Uterus (tissue), 4 donors: Measurements from ENCODE around the gene TDRD9. TPM values are rescaled to one million over a fixed set of nuclear protein-coding genes. Genes with fewer than 3 reads are reported as not detected.

Source experiments
- DNase-seq, 2 donors: peaks; one replicate each; pipeline ENCODE4 v3.0.0-alpha.2; 2019 to 2020
- H3K27ac ChIP-seq, 2 donors: fragments of 200-600 bp; sonication (generic); 1 replicate in 1 of 2; 2 replicates in 1 of 2; pipeline ENCODE4 v1.5.1; 2016 to 2018
- H3K27me3 ChIP-seq, 2 donors: fragments of 200-600 bp; sonication (generic); one replicate each; pipeline ENCODE4 v1.5.1; 2018 to 2019; ENCODE audit warnings: control low read depth in 1 of 2
- H3K36me3 ChIP-seq, 2 donors: fragments of 200-600 bp; sonication (generic); one replicate each; pipeline ENCODE4 v1.5.1; 2019; ENCODE audit warnings: control low read depth in 1 of 2
- H3K4me1 ChIP-seq, 2 donors: fragments of 200-600 bp; sonication (generic); one replicate each; pipeline ENCODE4 v1.5.1; 2018 to 2019; ENCODE audit warnings: control low read depth in 1 of 2
- H3K4me3 ChIP-seq, 2 donors: fragments of 200-600 bp; sonication (generic); 1 replicate in 1 of 2; 2 replicates in 1 of 2; pipeline ENCODE4 v1.5.1; 2018 to 2019; ENCODE audit warnings: mild to moderate bottlenecking in 1 of 2
- H3K9me3 ChIP-seq, 2 donors: fragments of 200-600 bp; sonication (generic); one replicate each; pipeline ENCODE4 v1.5.1; 2019; ENCODE audit warnings: control low read depth in 1 of 2
- CTCF ChIP-seq, 4 experiments: fragments of 200-600 bp in 2 of 4; fragments of 450-650 bp in 2 of 4; sonication (generic) in 2 of 4; IDR thresholded peaks; one replicate each; pipeline ENCODE4 v1.5.1; 2016 to 2019; ENCODE audit warnings: antibody characterized with exemption in 4 of 4, mild to moderate bottlenecking in 2 of 4, moderate library complexity in 1 of 4
- POLR2A ChIP-seq, 2 donors: fragments of 450-650 bp; IDR thresholded peaks; one replicate each; pipeline ENCODE4 v1.6.1; 2016; ENCODE audit warnings: antibody characterized with exemption in 2 of 2, mild to moderate bottlenecking in 1 of 2, moderate library complexity in 1 of 2
- intact Hi-C: fragments of 100-400 bp; cut with DNase I; formaldehyde crosslinking; loops from one replicate; pipeline ENCODE4 v1.15.1; 2023; ENCODE audit warnings: low total_unique reads
- total RNA-seq, 4 donors: library from RNA; depleted of rRNA in 3 of 4; stranded (reverse); fragments of >200 nt in 3 of 4; gene quantifications; one replicate each; pipeline versions ENCODE4 v1.1.0 to v1.2.4, GENCODE V29; 2014 to 2023
- donor health status: DM: yes; HTN: yes; CAD: no.

TDRD9 gene
- total RNA-seq, 4 donors from 2014 or later: 0.85 to 1.8 TPM; not detected in 2

GRCh38 chr14:103894034-103894722 is 34.1 kb upstream of the TDRD9 start:
- TF ChIP-seq POLR2A (IDR thresholded peaks at IDR 0.05) (no peak), CTCF (IDR thresholded peaks at IDR 0.05) (no peak)
- no peaks in the 10 kb centered on the region for H3K4me1 ChIP-seq
- no peak overlapping the region for H3K27ac ChIP-seq
- no peak overlapping the region for H3K4me3 ChIP-seq
- no peaks in the 10 kb centered on the region for H3K36me3 ChIP-seq
- intact Hi-C loops: no loop called here
- no peak for DNase-seq
- no peaks in the 10 kb centered on the region for H3K27me3 ChIP-seq
- H3K9me3 ChIP-seq: no peaks in the 10 kb centered on the region

DNA sequence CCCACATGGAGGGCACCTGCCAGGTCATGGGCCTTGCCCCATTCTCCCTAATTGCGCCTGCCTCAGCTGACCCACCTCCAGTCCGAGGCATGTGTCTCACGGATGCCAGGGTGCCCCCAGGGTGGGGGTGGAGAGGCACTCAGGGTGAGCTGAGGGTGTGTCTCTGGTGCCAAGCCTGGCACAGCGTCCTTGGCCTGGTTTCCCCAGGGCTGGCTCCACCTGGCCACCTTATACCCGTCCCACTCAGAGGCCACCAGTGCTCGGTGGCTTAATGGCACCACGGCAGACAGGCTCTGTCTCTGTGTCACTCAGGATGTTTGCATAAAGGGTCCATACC is 33.6 kb upstream of the TDRD9 start:
- Histone ChIP-seq H3K4me1 (no peaks in the 10 kb centered on the region), H3K4me3 (no peak overlapping the region), H3K36me3 (no peaks in the 10 kb centered on the region), H3K9me3 (no peaks in the 10 kb centered on the region), H3K27ac (no peak overlapping the region), H3K27me3 (no peaks in the 10 kb centered on the region)
- no peak for DNase-seq
- intact Hi-C loops: no loop called here
- no peak for TF ChIP-seq CTCF (IDR thresholded peaks at IDR 0.05)
- no peak for TF ChIP-seq POLR2A (IDR thresholded peaks at IDR 0.05)

- no peak overlapping the region for H3K27ac ChIP-seq
- H3K27me3 ChIP-seq: no peaks in the 10 kb centered on the region
- no peak for TF ChIP-seq CTCF (IDR thresholded peaks at IDR 0.05)
- TF ChIP-seq POLR2A (IDR thresholded peaks at IDR 0.05): no peak
- no peaks in the 10 kb centered on the region for H3K9me3 ChIP-seq
- intact Hi-C loops: no loop called here
- no peaks in the 10 kb centered on the region for H3K4me1 ChIP-seq
- H3K4me3 ChIP-seq: no peak overlapping the region
- DNase-seq: no peak
- H3K36me3 ChIP-seq: no peaks in the 10 kb centered on the region
These were observed 31.7 kb upstream of the TDRD9 start for GRCh38 chr14:103896578-103896977.

GRCh38 chr14:103897075-103897947 is 30.9 kb upstream of the TDRD9 start:
- Histone ChIP-seq H3K4me1 (no peaks in the 10 kb centered on the region), H3K27ac (no peak overlapping the region), H3K9me3 (no peaks in the 10 kb centered on the region), H3K36me3 (no peaks in the 10 kb centered on the region), H3K27me3 (no peaks in the 10 kb centered on the region), H3K4me3 (no peak overlapping the region)
- intact Hi-C loops: no loop called here
- no peak for DNase-seq
- TF ChIP-seq CTCF (IDR thresholded peaks at IDR 0.05): no peak
- TF ChIP-seq POLR2A (IDR thresholded peaks at IDR 0.05): no peak

DNA sequence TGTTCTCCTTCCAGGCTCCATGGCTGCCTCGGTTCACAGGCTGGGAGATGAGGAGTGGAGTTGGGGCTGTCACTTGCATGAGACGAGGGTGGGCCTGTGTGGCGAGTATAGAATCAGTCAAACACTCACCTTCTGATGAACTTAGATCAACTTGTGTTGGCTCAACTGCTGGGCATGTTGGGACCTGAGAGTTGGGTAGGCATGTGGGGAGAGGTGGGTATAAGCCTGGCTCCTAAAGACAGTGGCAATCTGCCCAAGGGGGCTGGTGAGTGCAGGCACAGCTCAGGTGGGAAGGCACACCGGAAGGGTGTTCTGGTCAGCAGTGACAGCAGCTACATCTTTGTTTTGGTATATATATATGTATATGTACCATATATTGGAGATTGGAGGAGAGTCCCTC is 30.1 kb upstream of the TDRD9 start:
- Histone ChIP-seq H3K9me3 (no peaks in the 10 kb centered on the region), H3K4me1 (no peaks in the 10 kb centered on the region), H3K27me3 (no peaks in the 10 kb centered on the region), H3K36me3 (no peaks in the 10 kb centered on the region), H3K4me3 (no peak overlapping the region), H3K27ac (no peak overlapping the region)
- TF ChIP-seq POLR2A (IDR thresholded peaks at IDR 0.05) (no peak), CTCF (IDR thresholded peaks at IDR 0.05) (no peak)
- intact Hi-C loops: no loop called here
- DNase-seq: no peak
